HG03342 (cell line): ENCODE measurements around the gene EHBP1.
"Not testable (repeated sequence)": the region's sequence is repeated elsewhere in the genome, so short reads cannot be mapped to it uniquely, and the experiment has no call there.

Experiments used
- ATAC-seq: cut with Tn5 transposase; IDR thresholded peaks from one replicate; pipeline ENCODE4 v1.9.1; 2021; ENCODE audit warnings: mild to moderate bottlenecking, moderate library complexity; ENCODE audit not compliant: unreplicated experiment

The EHBP1 gene

DNA sequence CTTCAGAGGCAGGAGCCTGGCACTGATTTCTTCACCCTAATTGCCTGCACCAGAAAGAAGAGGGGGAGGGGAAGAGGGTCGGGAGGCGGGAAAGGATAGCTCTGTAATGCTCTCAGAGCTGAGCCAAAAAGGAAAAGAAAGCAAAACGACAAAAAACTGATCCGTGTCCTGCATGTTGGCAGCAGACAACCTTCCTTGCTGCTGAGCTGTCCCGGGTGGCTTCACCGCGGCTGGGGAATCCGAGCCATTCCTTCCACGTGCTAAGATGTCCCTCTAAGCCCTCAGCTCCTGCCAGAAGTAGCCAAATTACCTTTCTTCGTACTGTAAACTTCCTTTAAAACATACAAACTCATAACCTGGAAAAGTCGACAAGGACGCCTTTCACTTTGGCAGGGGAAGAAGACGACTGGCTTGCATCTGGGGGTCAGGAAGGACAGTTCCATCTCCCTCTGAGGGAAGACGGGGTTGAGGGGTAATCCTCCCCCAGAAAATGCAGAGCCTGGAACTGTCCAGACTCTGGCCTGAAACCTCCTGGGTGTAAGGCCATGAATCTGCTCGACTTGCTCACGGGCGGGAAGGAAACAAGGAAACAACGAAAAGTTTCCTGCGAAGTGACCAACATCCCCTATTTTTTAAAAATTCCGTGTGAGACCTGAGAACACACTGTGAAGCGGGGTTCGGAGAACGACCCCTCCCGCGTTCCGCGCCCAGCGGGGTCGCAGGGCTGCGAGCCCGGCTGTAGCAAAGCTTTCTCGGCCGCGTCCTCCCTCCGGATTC, 352.8 kb downstream of the EHBP1 start:
- ATAC-seq, result no peak

DNA sequence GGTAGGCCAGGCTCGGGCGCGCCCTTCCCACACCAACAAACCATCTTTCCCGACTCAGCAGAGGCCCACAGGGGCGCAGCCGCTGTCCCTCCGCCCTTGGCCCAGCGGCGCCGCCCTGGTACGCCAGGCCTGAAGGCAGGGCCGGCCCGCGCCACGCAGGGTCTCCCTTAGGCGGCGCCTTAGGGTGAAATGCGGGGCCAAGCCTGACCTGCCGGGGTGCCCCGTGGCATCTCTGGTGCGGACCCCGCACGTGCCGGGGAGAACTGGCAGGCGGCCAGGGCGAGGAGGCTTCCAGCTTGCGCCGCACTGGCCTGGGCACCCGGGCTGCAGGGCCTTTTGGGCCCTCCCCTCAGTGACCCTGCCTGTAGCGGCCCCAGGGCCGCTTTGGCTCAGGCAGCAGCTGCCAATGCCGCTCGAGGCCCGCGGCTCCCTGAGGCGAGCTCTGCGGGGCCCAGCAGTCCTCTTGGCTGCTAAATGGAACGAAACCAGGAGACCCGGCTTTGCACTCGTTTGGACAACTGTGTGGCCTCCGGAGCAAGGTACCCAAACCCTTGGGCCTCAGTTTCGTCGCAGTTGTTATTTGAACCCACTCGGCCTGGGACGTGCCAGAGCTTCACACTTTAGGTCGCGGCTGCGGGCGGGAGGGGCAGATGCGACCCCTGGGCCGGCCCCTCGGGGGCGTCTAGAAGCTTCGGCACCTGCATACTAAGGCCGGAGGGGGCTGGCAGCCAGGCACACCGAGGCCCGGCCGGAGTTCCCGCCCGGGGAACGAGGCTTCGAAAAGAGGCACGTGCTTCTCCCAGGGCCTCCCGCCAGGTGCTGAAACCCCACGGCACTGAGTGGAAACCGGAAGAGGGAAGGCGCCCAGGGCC, 353.6 kb downstream of the EHBP1 start:
- no peak for ATAC-seq

DNA sequence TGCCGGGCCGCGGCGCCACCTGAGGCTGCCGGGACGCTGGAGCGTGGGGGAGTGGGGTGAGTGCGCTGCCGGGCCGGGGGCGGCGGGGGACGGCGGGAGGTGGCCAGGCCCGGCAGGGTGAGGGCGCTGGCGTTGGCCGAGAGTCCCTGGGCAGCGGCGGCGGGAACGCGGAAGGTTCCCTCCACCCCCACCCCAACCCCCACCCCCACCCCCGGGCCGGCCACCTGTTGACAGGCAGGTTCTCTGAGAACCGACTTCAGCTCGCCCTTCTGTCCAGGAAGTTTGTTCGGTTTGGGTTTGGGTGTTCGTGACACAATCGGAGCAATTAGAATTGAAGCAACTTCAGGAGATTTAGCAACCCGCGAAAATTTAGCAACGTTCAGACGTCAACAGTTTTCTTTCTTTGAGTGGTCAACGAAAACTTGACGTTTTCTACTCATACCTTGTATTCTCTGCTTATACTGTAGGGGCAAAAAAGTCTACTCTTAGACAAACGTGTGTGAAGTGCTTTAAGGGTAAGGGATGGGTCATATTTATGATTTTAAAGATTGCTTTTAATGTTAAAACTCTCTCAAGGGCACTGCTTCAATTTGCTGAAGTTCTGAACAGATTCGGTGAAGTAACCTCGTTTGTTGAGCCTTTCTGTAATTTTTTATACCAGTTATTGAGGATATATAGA, 354.4 kb downstream of the EHBP1 start:
- ATAC-seq, result no peak

DNA sequence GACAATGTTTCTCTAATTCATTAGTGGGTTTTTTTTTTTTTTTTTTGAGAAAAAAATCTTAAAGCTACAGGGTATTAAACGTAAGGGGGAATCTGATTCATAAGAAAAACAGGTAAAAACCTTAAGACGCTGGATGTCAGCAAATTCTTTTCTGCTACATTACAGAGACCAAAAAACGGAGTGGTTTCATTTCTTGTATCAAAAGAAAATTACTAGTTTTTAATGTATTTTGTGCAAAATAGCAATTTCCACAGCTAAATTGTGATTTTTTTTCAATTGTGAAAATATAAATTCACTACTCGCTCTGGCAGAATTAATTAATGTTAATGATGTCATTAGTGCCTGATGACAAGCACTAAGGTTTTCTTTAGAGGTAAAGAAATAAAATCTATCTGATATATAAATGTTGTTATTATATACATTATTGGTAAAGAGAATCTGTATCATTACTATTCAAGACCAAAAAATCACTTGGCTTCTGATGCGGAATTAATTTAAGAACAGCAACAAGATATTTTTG, 355.0 kb downstream of the EHBP1 start:
- no peak for ATAC-seq

DNA sequence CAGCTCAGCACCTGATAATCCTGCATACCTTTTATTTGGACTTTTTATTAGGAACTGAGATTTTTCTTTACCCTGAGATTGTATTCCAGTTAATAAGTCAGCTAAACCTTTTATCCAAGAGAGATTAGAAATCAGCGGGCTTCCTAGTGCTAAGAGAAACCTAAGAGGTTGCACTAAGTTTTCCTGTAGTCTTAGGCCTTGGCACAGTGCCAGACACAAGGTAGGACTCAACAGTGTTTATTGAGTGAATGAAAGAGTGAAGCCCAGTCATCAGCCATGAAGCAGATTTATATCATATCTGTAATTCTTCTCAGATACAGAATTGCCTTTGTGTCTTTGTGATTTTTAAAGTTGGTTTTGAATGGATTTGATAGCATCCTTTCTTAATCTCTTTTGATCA, 358.7 kb downstream of the EHBP1 start:
- ATAC-seq, result no peak

DNA sequence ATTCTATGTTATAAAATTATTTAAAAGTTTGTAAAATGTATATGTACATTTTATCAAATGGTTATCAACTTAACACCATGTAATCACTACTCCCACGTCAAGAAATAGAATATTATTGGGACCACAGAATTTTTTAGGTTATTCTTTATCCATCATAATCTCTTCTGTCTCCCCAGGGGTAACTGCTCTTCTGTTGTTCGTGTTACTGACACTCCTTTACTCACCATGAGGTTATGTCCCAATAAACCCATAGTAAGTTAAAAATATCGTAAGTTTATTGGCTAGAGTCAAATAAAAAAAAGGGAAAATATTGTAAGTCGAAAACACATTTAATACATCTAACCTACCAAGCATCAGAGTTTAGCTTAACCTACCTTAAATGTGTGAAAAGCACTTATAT, 359.1 kb downstream of the EHBP1 start:
- no peak for ATAC-seq

DNA sequence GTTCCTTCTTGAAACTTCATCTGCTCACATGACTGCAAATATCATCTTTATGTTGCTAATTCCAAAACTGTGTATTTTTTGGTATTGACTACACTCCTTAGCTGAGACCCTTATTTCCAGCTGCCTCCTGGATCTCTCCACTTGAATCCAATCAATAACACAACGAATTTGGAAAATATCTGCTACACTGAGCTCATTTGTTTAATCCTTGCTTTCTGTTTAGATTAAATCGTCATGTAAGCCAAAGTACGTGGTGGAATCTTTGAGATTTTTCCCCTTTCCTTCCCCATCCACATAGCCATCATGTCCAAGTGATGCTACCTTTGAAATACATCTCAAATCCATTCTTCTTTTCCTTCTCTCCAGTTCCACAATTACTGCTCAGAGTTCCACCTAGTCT, 360.8 kb downstream of the EHBP1 start:
- no peak for ATAC-seq

DNA sequence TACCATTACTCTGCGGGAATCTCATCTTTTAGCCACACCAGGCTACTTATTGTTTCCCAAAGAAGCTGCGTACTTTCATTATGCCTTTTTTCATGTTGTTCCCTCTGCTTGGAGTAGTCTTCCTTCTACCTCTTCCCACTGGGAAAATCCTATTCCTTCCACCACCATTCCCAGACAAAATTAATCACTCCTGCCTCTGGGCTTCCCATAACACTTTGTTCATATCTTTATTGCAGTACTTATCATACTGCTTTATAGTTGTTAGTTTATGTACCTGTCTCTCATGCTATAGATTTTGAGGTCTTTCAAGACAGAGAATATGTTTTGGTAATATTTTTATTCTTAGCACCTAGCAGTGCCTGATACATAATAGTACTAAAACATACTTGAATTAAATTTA, 361.3 kb downstream of the EHBP1 start:
- no peak for ATAC-seq

DNA sequence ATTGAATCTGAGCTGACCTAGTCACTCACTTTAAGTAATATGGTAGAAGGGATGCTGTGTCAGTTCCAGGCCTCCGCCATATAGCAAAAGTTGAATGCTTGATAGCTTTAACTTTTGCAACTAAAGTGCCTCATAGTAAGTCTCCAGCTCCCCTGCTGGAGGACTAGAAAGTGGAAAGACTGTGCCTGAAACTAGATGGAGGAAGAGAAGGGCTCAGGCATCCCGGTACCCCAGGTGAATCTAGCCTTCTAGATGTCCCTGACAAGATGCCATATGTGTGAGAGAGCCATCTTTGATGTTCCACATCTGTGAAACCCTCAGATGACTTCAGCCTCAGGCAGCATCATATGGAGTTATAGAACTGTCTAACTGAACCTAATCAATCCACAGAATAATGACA, 366.2 kb downstream of the EHBP1 start:
- ATAC-seq, result no peak

DNA sequence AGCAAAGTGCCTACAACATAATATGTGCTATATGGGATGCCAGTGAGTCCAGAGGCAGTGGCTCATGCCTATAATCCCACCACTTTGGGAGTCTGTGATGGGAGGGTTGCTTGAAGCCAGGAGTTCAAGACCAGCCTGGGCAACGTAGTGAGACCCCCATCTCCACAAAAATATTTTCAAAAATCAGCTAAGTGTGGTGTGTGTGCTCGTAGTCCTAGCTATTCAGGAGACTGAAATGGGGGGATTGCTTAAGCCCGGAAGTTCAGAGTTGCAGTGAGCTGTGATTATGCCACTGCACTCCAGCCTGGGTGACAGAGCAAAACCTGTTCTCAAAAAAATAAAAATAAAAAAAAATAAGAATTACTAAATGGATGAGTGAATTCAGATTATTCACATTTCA, 368.5 kb downstream of the EHBP1 start:
- ATAC-seq, result no peak

DNA sequence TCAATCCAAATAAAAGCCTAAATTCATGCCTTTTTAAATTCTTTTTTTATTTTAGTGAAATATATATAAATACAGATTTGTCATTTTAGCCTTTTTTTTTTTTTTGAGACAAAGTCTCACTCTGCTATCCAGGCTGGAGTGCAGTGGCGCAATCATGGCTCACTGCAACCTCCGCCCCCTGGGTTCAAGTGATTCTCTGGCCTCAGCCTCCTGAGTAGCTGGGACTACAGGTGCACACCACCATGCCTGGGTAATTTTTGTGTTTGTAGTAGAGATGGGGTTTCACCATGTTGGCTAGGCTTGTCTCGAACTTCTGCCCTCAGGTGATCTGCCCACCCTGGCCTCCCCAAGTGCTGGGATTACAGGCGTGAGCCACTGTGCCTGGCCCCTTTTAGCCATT, 368.9 kb downstream of the EHBP1 start:
- not testable (repeated sequence) for ATAC-seq

DNA sequence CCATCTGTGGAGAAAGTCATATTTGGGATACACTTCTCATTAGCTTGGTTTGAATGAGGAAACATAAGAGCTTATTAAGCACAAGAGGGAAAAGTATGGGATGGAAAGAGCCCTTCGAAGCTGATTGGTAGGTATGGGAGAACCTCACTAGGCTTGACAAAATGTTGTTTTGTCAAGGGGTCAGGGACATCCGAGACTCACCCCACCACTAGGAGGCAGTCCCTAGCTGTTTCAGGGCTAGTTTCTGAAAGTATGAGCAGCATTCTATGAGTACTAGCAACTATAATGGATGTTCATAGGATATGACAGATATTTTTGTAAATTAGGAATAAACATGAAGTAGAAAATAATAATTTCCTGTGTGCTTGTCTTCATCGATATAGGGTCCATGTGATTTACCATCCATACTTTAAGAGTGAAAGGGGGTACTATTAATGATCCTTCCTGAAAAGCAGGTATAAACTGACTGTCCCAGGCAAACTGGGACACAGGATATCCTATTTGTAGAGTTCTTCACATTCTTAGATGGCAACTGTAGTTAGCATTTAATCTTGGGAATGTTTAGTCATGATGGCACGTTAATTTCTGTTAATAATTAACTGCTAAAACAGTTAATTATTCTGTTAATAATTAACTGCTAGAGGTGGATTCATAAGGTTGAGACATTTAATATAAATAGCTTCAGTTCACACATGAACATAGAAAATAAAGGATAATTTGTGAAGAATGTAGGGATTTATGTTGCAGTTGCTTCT, 373.5 kb downstream of the EHBP1 start:
- no peak for ATAC-seq

DNA sequence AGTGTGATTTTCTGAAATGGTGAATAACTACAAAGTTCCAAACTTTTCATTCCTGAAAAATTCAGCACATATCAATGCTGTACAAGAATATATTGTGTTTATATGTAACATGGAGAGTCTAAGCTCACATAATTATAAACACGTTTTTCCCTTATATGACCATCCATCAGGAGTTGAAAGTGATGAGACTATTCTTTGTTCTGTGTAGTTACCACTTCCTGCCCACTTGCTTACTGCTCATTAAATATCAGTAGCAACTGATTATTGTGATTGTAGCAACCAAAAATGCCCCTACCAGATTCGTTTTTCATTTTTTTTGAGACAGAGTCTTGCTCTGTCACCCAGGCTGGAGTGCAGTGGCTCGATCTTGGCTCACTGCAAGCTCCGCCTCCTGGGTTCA, 375.9 kb downstream of the EHBP1 start:
- no peak for ATAC-seq

DNA sequence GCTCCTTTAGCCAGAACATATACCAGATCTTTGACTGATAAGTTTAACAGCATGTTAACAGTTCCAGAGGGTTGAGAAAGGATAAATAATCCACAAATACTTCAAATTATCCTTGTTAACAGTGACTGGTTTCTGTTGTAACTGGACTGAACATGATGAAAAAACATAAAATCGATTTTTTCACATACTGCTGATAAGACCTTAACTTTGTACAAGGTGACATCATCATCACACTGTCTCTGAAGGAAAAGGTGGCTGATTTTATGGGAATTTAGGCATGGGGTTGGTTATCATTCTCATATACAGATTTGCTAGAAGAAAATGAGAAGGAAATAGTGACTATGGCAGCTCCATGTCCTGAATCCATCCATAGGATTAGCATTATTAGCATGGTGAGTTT, 381.2 kb downstream of the EHBP1 start:
- ATAC-seq, result no peak

DNA sequence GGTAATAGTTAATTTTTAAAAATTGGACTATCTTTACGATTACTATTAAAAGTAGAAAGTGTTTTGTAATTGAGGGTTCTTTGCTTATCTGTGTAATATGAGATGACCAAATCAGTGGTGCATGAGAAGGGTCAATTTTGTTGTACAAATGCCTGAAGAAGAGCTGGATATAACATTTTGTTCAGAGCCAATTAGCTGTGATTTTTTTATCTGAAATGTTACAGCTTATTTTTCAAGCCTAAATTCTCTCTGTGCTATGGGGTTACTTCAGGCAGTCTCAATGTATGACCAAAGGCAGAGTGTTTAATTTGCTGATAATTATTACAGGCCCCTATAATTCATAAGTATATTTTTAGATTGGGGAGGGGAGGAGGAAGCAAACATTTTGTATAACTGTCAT, 386.9 kb downstream of the EHBP1 start:
- no peak for ATAC-seq

DNA sequence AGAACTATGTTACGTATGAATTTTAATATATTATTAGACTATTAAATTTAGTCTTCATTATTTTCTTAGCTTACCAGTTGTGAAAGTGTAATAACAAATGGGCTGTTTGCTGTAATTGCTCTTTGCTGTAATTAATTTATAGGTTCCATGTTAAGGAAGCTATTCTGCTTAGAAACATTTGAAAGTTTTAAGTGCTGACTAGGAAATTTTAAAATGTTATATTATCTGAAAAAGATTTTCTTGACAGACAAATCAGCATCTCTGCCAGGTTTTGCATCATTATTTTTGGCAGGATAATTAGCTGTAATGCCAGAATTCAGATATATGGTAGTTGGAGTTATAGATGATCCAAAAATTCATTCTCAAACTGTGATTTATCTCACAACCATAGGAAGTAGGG, 387.3 kb downstream of the EHBP1 start:
- no peak for ATAC-seq

DNA sequence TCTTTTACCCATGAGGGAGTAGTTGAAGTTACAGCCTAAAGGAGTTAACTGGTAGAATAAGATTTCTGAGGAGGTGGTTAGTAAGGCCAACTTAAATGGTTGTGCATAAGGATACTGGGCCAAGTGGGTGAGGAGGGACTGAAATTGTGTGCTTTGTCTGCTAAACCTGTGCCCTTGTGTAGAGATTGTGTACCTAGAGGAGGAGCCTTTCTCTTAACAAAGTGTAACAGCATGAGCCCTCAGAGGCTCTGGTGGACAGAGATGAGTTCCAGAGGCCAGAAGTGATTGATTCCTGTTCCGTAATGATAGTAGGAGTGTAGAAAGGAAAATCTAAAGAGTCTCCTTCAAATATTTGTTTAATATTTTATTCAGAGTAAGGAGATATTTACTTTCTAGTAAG, 388.0 kb downstream of the EHBP1 start:
- no peak for ATAC-seq
